Measurements from ENCODE around the gene GFM1. TPM values are rescaled to one million over a fixed set of nuclear protein-coding genes. Genes with fewer than 3 reads are reported as not detected.
A peak's percentile ranks its signal among the peaks of the same experiment; 100 is the strongest.

The GFM1 gene
- polyA plus RNA-seq, 1 donor (not counting 4 experiments of a cell fraction or from before 2014, with no cell fraction given), result 35.9 TPM

DNA sequence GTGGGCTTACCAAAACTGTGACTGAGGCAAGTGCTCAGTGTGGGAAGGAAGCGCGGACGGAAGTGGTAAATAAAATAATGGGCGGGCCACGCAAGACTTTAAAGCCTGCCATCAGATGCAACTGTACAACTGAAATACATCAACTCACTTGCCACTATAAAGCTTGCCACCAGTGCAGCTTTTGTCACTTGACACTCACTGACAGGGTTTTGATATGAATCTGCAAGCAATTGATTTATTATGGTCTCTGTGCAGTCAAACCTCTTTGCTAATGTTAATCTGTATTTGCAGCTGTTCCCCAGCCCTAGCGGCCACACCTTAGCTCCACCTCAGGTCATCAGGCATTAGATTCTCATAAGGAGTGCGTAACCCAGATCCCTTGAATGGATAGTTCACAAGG is 2.3 kb upstream of the GFM1 start:
- DNase-seq (ENCODE audit: low read depth, low spot score), result no peak
- FAIRE-seq, result no peak
- Histone ChIP-seq H3K9me3 (ENCODE audit: control insufficient read depth, low read depth, low read length) (no peaks in the 10 kb centered on the region), H3K4me2 (ENCODE audit: control insufficient read depth, extremely low read depth, insufficient read depth, low read depth, low read length) (no peak overlapping the region), H3K27me3 (ENCODE audit: control insufficient read depth, extremely low read depth, insufficient read depth, low read length) (no peaks in the 10 kb centered on the region), H3K9ac (ENCODE audit: control insufficient read depth, extremely low read depth, insufficient read depth, low read length) (no peak overlapping the region), H4K20me1 (ENCODE audit: control insufficient read depth, extremely low read depth, insufficient read depth, low read length) (no peaks in the 10 kb centered on the region), H2AFZ (ENCODE audit: control insufficient read depth, low read length) (no peak overlapping the region), H3K79me2 (ENCODE audit: control insufficient read depth, insufficient read depth, low read length) (peaks cover 25% of the 10 kb centered on the region), H3K4me1 (ENCODE audit: control insufficient read depth, extremely low read depth, insufficient read depth, low read length) (peaks cover 6% of the 10 kb centered on the region), H3K9me1 (ENCODE audit: control insufficient read depth, extremely low read depth, insufficient read depth, low read length) (no peaks in the 10 kb centered on the region), H3K36me3 (ENCODE audit: control insufficient read depth in 2 of 2, extremely low read depth in 1 of 2, insufficient read depth in 2 of 2, low read length in 2 of 2) (peaks cover 3 to 9% of the 10 kb centered on the region in 2 experiments), H3K27ac (ENCODE audit: control insufficient read depth, insufficient read depth, low read length) (no peak overlapping the region), H3K4me3 (ENCODE audit: control insufficient read depth in 2 of 3, extremely low read depth in 1 of 3, insufficient read depth in 2 of 3, low read depth in 1 of 3, low read length in 3 of 3) (no peak overlapping the region)
- TF ChIP-seq EZH2 (IDR thresholded peaks at IDR 0.05; ENCODE audit: low read length), result no peak
- no peak for TF ChIP-seq CTCF (optimal IDR thresholded peaks at IDR 0.05 in 1 of 3, IDR thresholded peaks at IDR 0.05 in 1 of 3, conservative IDR thresholded peaks at IDR 0.05 in 1 of 3; ENCODE audit: extremely low read depth in 1 of 3, insufficient read depth in 2 of 3, low read length in 3 of 3)
- dilution Hi-C loops (cut with MboI; ENCODE audit: extremely low pct_ligation_motif_present, low sequenced_read_pairs), result no loop called here

DNA sequence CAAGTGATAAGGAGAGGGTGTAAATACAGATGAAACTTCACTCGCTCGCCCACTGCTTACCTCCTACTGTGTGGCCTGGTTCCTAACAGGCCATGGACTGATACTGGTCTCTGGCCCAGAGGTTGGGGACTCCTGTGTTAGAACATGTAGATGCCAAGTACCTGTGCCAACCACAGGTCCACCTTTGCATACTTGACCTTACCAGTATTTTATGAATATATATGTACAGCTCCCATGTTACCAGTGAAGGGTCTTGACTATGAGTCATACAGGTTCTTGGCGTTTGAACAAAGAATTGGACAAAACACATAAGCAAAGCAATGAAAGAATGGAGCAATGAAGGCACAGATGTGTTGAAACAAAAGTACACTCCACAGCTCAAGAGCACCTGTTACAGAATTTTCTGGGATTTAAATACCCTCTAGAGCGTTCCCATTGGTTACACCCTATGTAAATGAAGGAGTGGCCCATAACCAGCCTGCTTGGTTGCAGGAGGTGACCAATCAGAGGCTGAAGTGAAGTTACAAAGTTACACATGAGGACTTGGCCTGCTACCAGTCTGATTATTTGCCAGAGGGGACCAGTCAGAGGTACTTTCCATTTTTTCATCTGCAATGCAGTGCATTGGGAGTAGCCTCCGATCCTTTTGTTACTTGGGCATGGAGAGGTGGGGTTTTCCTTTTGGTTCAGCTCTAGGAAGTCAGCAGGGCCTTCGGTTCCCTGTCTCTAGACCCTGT is 1.7 kb upstream of the GFM1 start:
- Histone ChIP-seq H2AFZ (ENCODE audit: control insufficient read depth, low read length) (peak overlapping the region; percentile 2), H3K9me3 (ENCODE audit: control insufficient read depth, low read depth, low read length) (no peaks in the 10 kb centered on the region), H4K20me1 (ENCODE audit: control insufficient read depth, extremely low read depth, insufficient read depth, low read length) (no peaks in the 10 kb centered on the region), H3K79me2 (ENCODE audit: control insufficient read depth, insufficient read depth, low read length) (peaks cover 30% of the 10 kb centered on the region), H3K4me1 (ENCODE audit: control insufficient read depth, extremely low read depth, insufficient read depth, low read length) (peaks cover 6% of the 10 kb centered on the region), H3K9me1 (ENCODE audit: control insufficient read depth, extremely low read depth, insufficient read depth, low read length) (no peaks in the 10 kb centered on the region), H3K27ac (ENCODE audit: control insufficient read depth, insufficient read depth, low read length) (no peak overlapping the region), H3K4me3 (ENCODE audit: control insufficient read depth in 2 of 3, extremely low read depth in 1 of 3, insufficient read depth in 2 of 3, low read depth in 1 of 3, low read length in 3 of 3) (no peak overlapping the region), H3K4me2 (ENCODE audit: control insufficient read depth, extremely low read depth, insufficient read depth, low read depth, low read length) (no peak overlapping the region), H3K36me3 (ENCODE audit: control insufficient read depth in 2 of 2, extremely low read depth in 1 of 2, insufficient read depth in 2 of 2, low read length in 2 of 2) (peaks cover 3 to 14% of the 10 kb centered on the region in 2 experiments), H3K27me3 (ENCODE audit: control insufficient read depth, extremely low read depth, insufficient read depth, low read length) (no peaks in the 10 kb centered on the region), H3K9ac (ENCODE audit: control insufficient read depth, extremely low read depth, insufficient read depth, low read length) (no peak overlapping the region)
- dilution Hi-C loops (cut with MboI; ENCODE audit: extremely low pct_ligation_motif_present, low sequenced_read_pairs), result no loop called here
- TF ChIP-seq EZH2 (IDR thresholded peaks at IDR 0.05; ENCODE audit: low read length) (no peak), CTCF (optimal IDR thresholded peaks at IDR 0.05 in 1 of 3, IDR thresholded peaks at IDR 0.05 in 1 of 3, conservative IDR thresholded peaks at IDR 0.05 in 1 of 3; ENCODE audit: extremely low read depth in 1 of 3, insufficient read depth in 2 of 3, low read length in 3 of 3) (no peak)
- no peak for FAIRE-seq
- DNase-seq (ENCODE audit: low read depth, low spot score), result no peak
